HL-60 (cell line): ENCODE data around the gene PGS1.

Experiments
- CTCF ChIP-seq: IDR thresholded peaks from one replicate; pipeline ENCODE4 v1.5.1; 2011; ENCODE audit warnings: low read length, control low read depth, inconsistent platforms; ENCODE audit not compliant: insufficient read depth
- REST ChIP-seq: IDR thresholded peaks from 2 replicates; pipeline ENCODE4 v1.6.1; 2012; ENCODE audit warnings: low read depth; ENCODE audit not compliant: insufficient replicate concordance

- no peak for TF ChIP-seq CTCF
- no peak for TF ChIP-seq REST
Measured at GRCh38 chr17:78429618-78429995, 51.2 kb downstream of the PGS1 start.
